Keratinocyte (primary cell): ENCODE results near the gene CLDN18. TPM values are rescaled to one million over a fixed set of nuclear protein-coding genes. Genes with fewer than 3 reads are reported as not detected.
A peak's percentile ranks its signal among the peaks of the same experiment; 100 is the strongest.

Experiments used
- DNase-seq: peaks from one replicate; pipeline ENCODE4 v3.0.0-alpha.2; 2011; ENCODE audit warnings: low read depth, missing footprints, low spot score
- FAIRE-seq: peaks from 2 replicates; lab custom pipeline; 2011; peaks lifted over from hg19 to GRCh38; lab: Jason Lieb, UNC
- H2AFZ ChIP-seq: 2 replicates; pipeline ENCODE4 v1.6.0; 2012; ENCODE audit warnings: low read length, control low read depth, inconsistent platforms; ENCODE audit not compliant: control insufficient read depth
- H3K27ac ChIP-seq: 2 replicates; pipeline ENCODE4 v1.5.1; 2011; ENCODE audit warnings: low read length; ENCODE audit not compliant: control insufficient read depth, insufficient read depth
- H3K27me3 ChIP-seq: 3 replicates; pipeline ENCODE4 v1.6.0; 2011; ENCODE audit warnings: low read length; ENCODE audit not compliant: control insufficient read depth, insufficient read depth; ENCODE audit errors: extremely low read depth
- H3K36me3 ChIP-seq, 2 experiments: 2 replicates in 1 of 2; 3 replicates in 1 of 2; pipeline ENCODE4 v1.5.1; 2011; ENCODE audit warnings: low read length in 2 of 2, mild to moderate bottlenecking in 1 of 2; ENCODE audit not compliant: control insufficient read depth in 2 of 2, insufficient read depth in 2 of 2; ENCODE audit errors: extremely low read depth in 1 of 2
- H3K4me1 ChIP-seq: 3 replicates; pipeline ENCODE4 v1.5.1; 2011; ENCODE audit warnings: low read length; ENCODE audit not compliant: control insufficient read depth, insufficient read depth; ENCODE audit errors: extremely low read depth
- H3K4me2 ChIP-seq: 3 replicates; pipeline ENCODE4 v1.6.0; 2011; ENCODE audit warnings: low read depth, low read length; ENCODE audit not compliant: control insufficient read depth, insufficient read depth; ENCODE audit errors: extremely low read depth
- H3K4me3 ChIP-seq, 3 experiments: fragments of 200-600 bp in 1 of 3; sonication (generic) in 1 of 3; 2 replicates in 2 of 3; 3 replicates in 1 of 3; pipeline ENCODE4 v1.5.1; 2011 to 2016; ENCODE audit warnings: low read length in 3 of 3, mild to moderate bottlenecking in 3 of 3, control low read depth in 2 of 3, inconsistent platforms in 1 of 3, low read depth in 1 of 3, mixed read lengths in 1 of 3, mixed run types in 1 of 3, moderate library complexity in 1 of 3; ENCODE audit not compliant: control insufficient read depth in 2 of 3, insufficient read depth in 2 of 3; ENCODE audit errors: extremely low read depth in 1 of 3
- H3K79me2 ChIP-seq: 2 replicates; pipeline ENCODE4 v1.6.0; 2012; ENCODE audit warnings: low read length; ENCODE audit not compliant: control insufficient read depth, insufficient read depth
- H3K9ac ChIP-seq: 3 replicates; pipeline ENCODE4 v1.6.0; 2011; ENCODE audit warnings: low read length; ENCODE audit not compliant: control insufficient read depth, insufficient read depth; ENCODE audit errors: extremely low read depth
- H3K9me1 ChIP-seq: 3 replicates; pipeline ENCODE4 v1.6.0; 2011; ENCODE audit warnings: low read length; ENCODE audit not compliant: control insufficient read depth, insufficient read depth; ENCODE audit errors: extremely low read depth
- H3K9me3 ChIP-seq: 2 replicates; pipeline ENCODE4 v1.5.1; 2012; ENCODE audit warnings: low read depth, low read length; ENCODE audit not compliant: control insufficient read depth
- H4K20me1 ChIP-seq: 3 replicates; pipeline ENCODE4 v1.6.0; 2011; ENCODE audit warnings: low read length; ENCODE audit not compliant: control insufficient read depth, insufficient read depth; ENCODE audit errors: extremely low read depth
- EZH2 ChIP-seq: IDR thresholded peaks from one replicate; pipeline ENCODE4 v1.6.1; 2012; ENCODE audit warnings: inconsistent platforms, mild to moderate bottlenecking, low read length, moderate library complexity
- dilution Hi-C: fragments of 300-500 bp; cut with MboI; formaldehyde crosslinking; loops from one replicate; pipeline ENCODE4 v1.7.0; 2020; ENCODE audit warnings: low sequenced_read_pairs; ENCODE audit not compliant: extremely low pct_ligation_motif_present
- polyA plus RNA-seq, 5 experiments: library from polyadenylated mRNA; depleted of rRNA in 3 of 5; stranded (reverse) in 3 of 5; stranded (forward) in 1 of 5; unstranded in 1 of 5; fragments of >200 nt; gene quantifications; 1 replicate in 1 of 5; 2 replicates in 3 of 5; 3 replicates in 1 of 5; pipeline versions ENCODE4 v1.2.1 to v1.2.3, GENCODE V29; 2011 to 2012; ENCODE audit warnings: missing spikeins in 2 of 5, low read depth in 1 of 5, low replicate concordance in 1 of 5
- TF ChIP-seq, protein P1 (sequence below), 3 experiments: IDR thresholded peaks in 1 of 3; conservative IDR thresholded peaks in 1 of 3; optimal IDR thresholded peaks in 1 of 3; 2 replicates in 2 of 3; 3 replicates in 1 of 3; pipeline versions ENCODE3 to v1.5.1; 2011; ENCODE audit warnings: low read length in 3 of 3, mild to moderate bottlenecking in 3 of 3, moderate library complexity in 2 of 3, control low read depth in 1 of 3, inconsistent platforms in 1 of 3; ENCODE audit not compliant: insufficient read depth in 2 of 3; ENCODE audit errors: extremely low read depth in 1 of 3

Gene CLDN18
- polyA plus RNA-seq, 1 donor (not counting 4 experiments of a cell fraction or from before 2014, with no cell fraction given), result not detected

DNA sequence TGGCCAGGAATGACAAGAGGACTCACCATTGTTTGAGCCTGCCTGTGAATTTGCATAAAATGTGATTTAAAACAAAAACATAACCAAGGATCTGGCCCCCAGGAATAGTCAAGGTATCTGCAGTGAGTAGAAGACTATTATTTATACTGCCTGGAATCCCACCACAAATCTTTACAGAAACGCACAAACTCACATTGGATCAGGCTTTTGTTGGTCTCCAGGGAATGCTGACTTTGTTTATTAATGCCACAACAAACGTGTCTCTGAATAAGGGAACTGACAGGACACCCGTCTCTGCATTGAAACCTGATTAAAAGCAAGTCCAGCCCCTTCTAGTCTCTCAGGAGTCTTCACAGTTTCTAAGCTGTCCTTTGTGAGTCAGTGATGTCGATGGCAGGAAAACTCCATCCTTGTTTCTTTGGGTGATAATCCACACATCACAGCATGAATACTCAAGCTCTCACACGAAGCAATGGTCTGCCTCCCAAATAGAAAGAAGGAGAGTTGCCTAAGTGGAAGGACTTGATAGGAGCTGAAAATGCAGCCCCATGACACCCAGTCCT lies 37.7 kb downstream of the CLDN18 start:
- H3K79me2 ChIP-seq, result no peaks in the 10 kb centered on the region
- H3K27ac ChIP-seq, result no peak overlapping the region
- no peaks in the 10 kb centered on the region for H3K36me3 ChIP-seq
- H4K20me1 ChIP-seq, result no peaks in the 10 kb centered on the region
- H3K9ac ChIP-seq, result no peak overlapping the region
- peaks cover 18% of the 10 kb centered on the region for H3K4me1 ChIP-seq
- H3K9me1 ChIP-seq, result no peaks in the 10 kb centered on the region
- H3K9me3 ChIP-seq, result no peaks in the 10 kb centered on the region
- no peak overlapping the region for H2AFZ ChIP-seq
- no peak overlapping the region for H3K4me2 ChIP-seq
- no peak for TF ChIP-seq EZH2
- TF ChIP-seq, protein P1, sequence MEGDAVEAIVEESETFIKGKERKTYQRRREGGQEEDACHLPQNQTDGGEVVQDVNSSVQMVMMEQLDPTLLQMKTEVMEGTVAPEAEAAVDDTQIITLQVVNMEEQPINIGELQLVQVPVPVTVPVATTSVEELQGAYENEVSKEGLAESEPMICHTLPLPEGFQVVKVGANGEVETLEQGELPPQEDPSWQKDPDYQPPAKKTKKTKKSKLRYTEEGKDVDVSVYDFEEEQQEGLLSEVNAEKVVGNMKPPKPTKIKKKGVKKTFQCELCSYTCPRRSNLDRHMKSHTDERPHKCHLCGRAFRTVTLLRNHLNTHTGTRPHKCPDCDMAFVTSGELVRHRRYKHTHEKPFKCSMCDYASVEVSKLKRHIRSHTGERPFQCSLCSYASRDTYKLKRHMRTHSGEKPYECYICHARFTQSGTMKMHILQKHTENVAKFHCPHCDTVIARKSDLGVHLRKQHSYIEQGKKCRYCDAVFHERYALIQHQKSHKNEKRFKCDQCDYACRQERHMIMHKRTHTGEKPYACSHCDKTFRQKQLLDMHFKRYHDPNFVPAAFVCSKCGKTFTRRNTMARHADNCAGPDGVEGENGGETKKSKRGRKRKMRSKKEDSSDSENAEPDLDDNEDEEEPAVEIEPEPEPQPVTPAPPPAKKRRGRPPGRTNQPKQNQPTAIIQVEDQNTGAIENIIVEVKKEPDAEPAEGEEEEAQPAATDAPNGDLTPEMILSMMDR (optimal IDR thresholded peaks at IDR 0.05 in 1 of 3, IDR thresholded peaks at IDR 0.05 in 1 of 3, conservative IDR thresholded peaks at IDR 0.05 in 1 of 3; ENCODE audit: extremely low read depth in 1 of 3, insufficient read depth in 2 of 3, low read length in 3 of 3), result no peak
- dilution Hi-C loops, result no loop called here
- H3K27me3 ChIP-seq, result no peaks in the 10 kb centered on the region
- FAIRE-seq (no peak), DNase-seq (no peak)
- H3K4me3 ChIP-seq, result no peak overlapping the region

DNA sequence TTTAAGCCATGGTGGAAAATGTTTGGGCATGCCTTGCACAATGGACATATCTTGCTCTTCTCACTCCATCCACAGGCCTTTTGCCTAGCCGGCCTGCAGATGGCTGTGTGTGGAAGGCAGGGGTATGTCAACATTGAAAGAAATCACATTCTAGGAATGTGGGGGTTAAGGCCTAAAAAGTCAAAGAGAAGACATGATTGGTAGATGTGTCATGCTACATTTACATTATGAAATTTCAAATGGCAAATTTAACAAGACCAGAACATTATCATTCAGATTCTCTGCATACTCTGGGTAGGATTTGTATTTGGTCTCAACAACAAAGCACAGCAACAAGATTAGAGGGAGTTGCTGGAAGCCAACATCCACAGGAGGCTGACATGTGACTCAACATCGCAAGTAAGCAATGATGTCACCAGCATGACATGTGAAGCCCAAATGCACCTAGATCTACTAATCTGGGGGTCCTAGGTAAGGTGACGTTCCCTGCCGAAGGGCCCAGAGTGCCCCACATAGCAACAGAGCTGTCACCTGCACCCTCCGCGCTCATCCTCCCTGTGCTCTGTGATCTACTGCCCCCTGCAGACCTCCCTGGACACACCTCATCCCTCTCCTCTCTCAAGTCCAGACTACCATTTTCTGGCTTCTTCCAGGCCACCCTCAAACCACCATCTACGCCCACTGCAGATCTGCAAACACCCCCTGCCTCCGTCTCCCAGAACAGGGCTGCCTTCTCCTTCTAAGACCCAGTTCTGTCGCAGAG lies 39.4 kb downstream of the CLDN18 start:
- H3K9ac ChIP-seq, result no peak overlapping the region
- H3K79me2 ChIP-seq, result no peaks in the 10 kb centered on the region
- no peak overlapping the region for H3K4me2 ChIP-seq
- no peaks in the 10 kb centered on the region for H3K9me3 ChIP-seq
- FAIRE-seq, result no peak
- H4K20me1 ChIP-seq, result no peaks in the 10 kb centered on the region
- H2AFZ ChIP-seq, result no peak overlapping the region
- peaks cover 5% of the 10 kb centered on the region for H3K4me1 ChIP-seq
- no peaks in the 10 kb centered on the region for H3K27me3 ChIP-seq
- H3K4me3 ChIP-seq, result no peak overlapping the region
- H3K9me1 ChIP-seq, result no peaks in the 10 kb centered on the region
- dilution Hi-C loops, result no loop called here
- no peaks in the 10 kb centered on the region for H3K36me3 ChIP-seq
- TF ChIP-seq, protein P1 (optimal IDR thresholded peaks at IDR 0.05 in 1 of 3, IDR thresholded peaks at IDR 0.05 in 1 of 3, conservative IDR thresholded peaks at IDR 0.05 in 1 of 3; ENCODE audit: extremely low read depth in 1 of 3, insufficient read depth in 2 of 3, low read length in 3 of 3), result peak in 1 of 3 experiments; percentile 45
- no peak for TF ChIP-seq EZH2
- H3K27ac ChIP-seq, result no peak overlapping the region
- DNase-seq, result no peak
